DMS 273 treated with DMSO at 0.1 percent for 48 hours (cell line): Measurements from ENCODE around the gene NPTX2.
"Not testable (repeated sequence)": the region's sequence is repeated elsewhere in the genome, so short reads cannot be mapped to it uniquely, and the experiment has no call there.

Experiments used
- DNase-seq: peaks from one replicate; lab custom pipeline; 2025; lab: John Stamatoyannopoulos, UW

NPTX2 gene

GRCh38 chr7:98617051-98617959 is at the start of gene NPTX2:
NPTX2 (plus strand) TSS chr7:98617285; CDS start chr7:98617462, 177 bp downstream.
- DNase-seq = peak; percentile 40

- no peak for DNase-seq
These were observed 49.1 kb upstream of the NPTX2 start for GRCh38 chr7:98567991-98568390.

- DNase-seq = no peak
These were observed 48.2 kb upstream of the NPTX2 start for GRCh38 chr7:98568891-98569290.

- DNase-seq = no peak
These were observed 47.3 kb upstream of the NPTX2 start for GRCh38 chr7:98569691-98570337.

GRCh38 chr7:98571006-98571405 is 46.1 kb upstream of the NPTX2 start:
- DNase-seq = no peak

- no peak for DNase-seq
These were observed 45.1 kb upstream of the NPTX2 start for GRCh38 chr7:98571986-98572385.

- not testable (repeated sequence) for DNase-seq
These were observed 44.4 kb upstream of the NPTX2 start for GRCh38 chr7:98572716-98573115.

GRCh38 chr7:98573816-98574215 is 43.3 kb upstream of the NPTX2 start:
- DNase-seq = no peak

- no peak for DNase-seq
These were observed 41.2 kb upstream of the NPTX2 start for GRCh38 chr7:98575878-98576277.

GRCh38 chr7:98584830-98585229 is 32.3 kb upstream of the NPTX2 start:
- no peak for DNase-seq

- DNase-seq = no peak
These were observed 25.2 kb upstream of the NPTX2 start for GRCh38 chr7:98591926-98592325.

- no peak for DNase-seq
These were observed 22.7 kb upstream of the NPTX2 start for GRCh38 chr7:98594348-98594747.

GRCh38 chr7:98594787-98595186 is 22.3 kb upstream of the NPTX2 start:
- DNase-seq = no peak

GRCh38 chr7:98598846-98599615 is 18.1 kb upstream of the NPTX2 start:
- DNase-seq = no peak

GRCh38 chr7:98599886-98600285 is 17.2 kb upstream of the NPTX2 start:
- DNase-seq = no peak

GRCh38 chr7:98602755-98603398 is 14.2 kb upstream of the NPTX2 start:
- no peak for DNase-seq

- DNase-seq = no peak
These were observed 13.7 kb upstream of the NPTX2 start for GRCh38 chr7:98603399-98603788.

GRCh38 chr7:98613601-98614425 is 3.3 kb upstream of the NPTX2 start:
- DNase-seq = peak; percentile 21

- DNase-seq = no peak
These were observed 569 bp upstream of the NPTX2 start for GRCh38 chr7:98616381-98617050.

GRCh38 chr7:98617960-98618418 is 904 bp downstream of the NPTX2 start:
- DNase-seq = no peak
